ENCODE data around the gene ROR1.

Gene ROR1

GRCh38 chr1:63775418-63776127, 1.8 kb downstream of the ROR1 start:
- peak overlapping the region; percentile 92; the same call in 1 of the 2 replicates for H3K27ac ChIP-seq (ENCODE audit: extremely low read depth, low read depth, low read length)
- H3K4me1 ChIP-seq (ENCODE audit: control insufficient read depth, insufficient read depth, low read length): peaks cover 33% of the 10 kb centered on the region
- ChIA-PET POLR2A (no interaction called here), CTCF (interaction anchor here (0.5 to 1.2 kb wide), 5 partner anchors 10 to 362 kb away, joined by 3 to 6 read pairs (median 3); no protein-coding TSS in a partner anchor)
- no peaks in the 10 kb centered on the region for H3K36me3 ChIP-seq (ENCODE audit: control insufficient read depth in 2 of 2, insufficient read depth in 1 of 2, low read length in 2 of 2)
- no peaks in the 10 kb centered on the region for H3K9me3 ChIP-seq (ENCODE audit: control insufficient read depth, insufficient read depth, low read depth, low read length)
- peak overlapping the region; percentile 80 for H3K4me3 ChIP-seq (ENCODE audit: low read depth, low read length)
- no peak for TF ChIP-seq ZNF2 (tag by site-specific recombination; IDR thresholded peaks at IDR 0.05)
- TF ChIP-seq ZNF292 (tag by site-specific recombination; IDR thresholded peaks at IDR 0.05; ENCODE audit: borderline replicate concordance, low read depth): no peak
- TF ChIP-seq, protein P1, sequence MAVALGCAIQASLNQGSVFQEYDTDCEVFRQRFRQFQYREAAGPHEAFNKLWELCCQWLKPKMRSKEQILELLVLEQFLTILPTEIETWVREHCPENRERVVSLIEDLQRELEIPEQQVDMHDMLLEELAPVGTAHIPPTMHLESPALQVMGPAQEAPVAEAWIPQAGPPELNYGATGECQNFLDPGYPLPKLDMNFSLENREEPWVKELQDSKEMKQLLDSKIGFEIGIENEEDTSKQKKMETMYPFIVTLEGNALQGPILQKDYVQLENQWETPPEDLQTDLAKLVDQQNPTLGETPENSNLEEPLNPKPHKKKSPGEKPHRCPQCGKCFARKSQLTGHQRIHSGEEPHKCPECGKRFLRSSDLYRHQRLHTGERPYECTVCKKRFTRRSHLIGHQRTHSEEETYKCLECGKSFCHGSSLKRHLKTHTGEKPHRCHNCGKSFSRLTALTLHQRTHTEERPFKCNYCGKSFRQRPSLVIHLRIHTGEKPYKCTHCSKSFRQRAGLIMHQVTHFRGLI (tag by site-specific recombination; IDR thresholded peaks at IDR 0.05): no peak
- TF ChIP-seq ZNF624 (tag by site-specific recombination; IDR thresholded peaks at IDR 0.05): no peak
- no peak for TF ChIP-seq KLF9 (tag by site-specific recombination; IDR thresholded peaks at IDR 0.05; ENCODE audit: low read depth)
- 0 out of 2 replicates have a peak, but pooled peaks have one; percentile 7 for TF ChIP-seq ZBTB44 (tag by site-specific recombination; IDR thresholded peaks at IDR 0.05)
- no peak for TF ChIP-seq ZNF843 (tag by site-specific recombination; IDR thresholded peaks at IDR 0.05)
- TF ChIP-seq ZBTB1 (tag by site-specific recombination; IDR thresholded peaks at IDR 0.05): no peak
- TF ChIP-seq, protein P2, sequence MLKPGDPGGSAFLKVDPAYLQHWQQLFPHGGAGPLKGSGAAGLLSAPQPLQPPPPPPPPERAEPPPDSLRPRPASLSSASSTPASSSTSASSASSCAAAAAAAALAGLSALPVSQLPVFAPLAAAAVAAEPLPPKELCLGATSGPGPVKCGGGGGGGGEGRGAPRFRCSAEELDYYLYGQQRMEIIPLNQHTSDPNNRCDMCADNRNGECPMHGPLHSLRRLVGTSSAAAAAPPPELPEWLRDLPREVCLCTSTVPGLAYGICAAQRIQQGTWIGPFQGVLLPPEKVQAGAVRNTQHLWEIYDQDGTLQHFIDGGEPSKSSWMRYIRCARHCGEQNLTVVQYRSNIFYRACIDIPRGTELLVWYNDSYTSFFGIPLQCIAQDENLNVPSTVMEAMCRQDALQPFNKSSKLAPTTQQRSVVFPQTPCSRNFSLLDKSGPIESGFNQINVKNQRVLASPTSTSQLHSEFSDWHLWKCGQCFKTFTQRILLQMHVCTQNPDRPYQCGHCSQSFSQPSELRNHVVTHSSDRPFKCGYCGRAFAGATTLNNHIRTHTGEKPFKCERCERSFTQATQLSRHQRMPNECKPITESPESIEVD (tag by site-specific recombination; IDR thresholded peaks at IDR 0.05): peak; percentile 75
- no peak for TF ChIP-seq ZNF133 (tag by site-specific recombination; IDR thresholded peaks at IDR 0.05)
- TF ChIP-seq PRDM1 (tag by site-specific recombination; IDR thresholded peaks at IDR 0.05): peak; percentile 69
- 0 out of 2 replicates have a peak, but pooled peaks have one; percentile 25 for TF ChIP-seq ZNF629 (tag by site-specific recombination; IDR thresholded peaks at IDR 0.05)
- TF ChIP-seq ZNF664 (tag by site-specific recombination; IDR thresholded peaks at IDR 0.05): peak; percentile 66; the same call in 1 of the 2 replicates
- TF ChIP-seq ZFP37 (tag by site-specific recombination; IDR thresholded peaks at IDR 0.05): no peak
- no peak for TF ChIP-seq REPIN1 (tag by site-specific recombination; IDR thresholded peaks at IDR 0.05; ENCODE audit: low read depth)
- 0 out of 2 replicates have a peak, but pooled peaks have one; percentile 31 for TF ChIP-seq ZBTB17 (tag by site-specific recombination; IDR thresholded peaks at IDR 0.05)
- TF ChIP-seq KLF10 (tag by site-specific recombination; IDR thresholded peaks at IDR 0.05): 0 out of 2 replicates have a peak, but pooled peaks have one; percentile 30
- no peak for TF ChIP-seq ZNF214 (tag by site-specific recombination; IDR thresholded peaks at IDR 0.05; ENCODE audit: borderline replicate concordance)
- TF ChIP-seq ZNF830 (tag by site-specific recombination; IDR thresholded peaks at IDR 0.05; ENCODE audit: low read depth): no peak
- TF ChIP-seq GLIS1 (tag by site-specific recombination; IDR thresholded peaks at IDR 0.05): peak; percentile 90
- 0 out of 2 replicates have a peak, but pooled peaks have one; percentile 27 for TF ChIP-seq KLF8 (tag by site-specific recombination; IDR thresholded peaks at IDR 0.05)
- TF ChIP-seq SP7 (tag by site-specific recombination; IDR thresholded peaks at IDR 0.05): 0 out of 2 replicates have a peak, but pooled peaks have one; percentile 23
- TF ChIP-seq, protein P3, sequence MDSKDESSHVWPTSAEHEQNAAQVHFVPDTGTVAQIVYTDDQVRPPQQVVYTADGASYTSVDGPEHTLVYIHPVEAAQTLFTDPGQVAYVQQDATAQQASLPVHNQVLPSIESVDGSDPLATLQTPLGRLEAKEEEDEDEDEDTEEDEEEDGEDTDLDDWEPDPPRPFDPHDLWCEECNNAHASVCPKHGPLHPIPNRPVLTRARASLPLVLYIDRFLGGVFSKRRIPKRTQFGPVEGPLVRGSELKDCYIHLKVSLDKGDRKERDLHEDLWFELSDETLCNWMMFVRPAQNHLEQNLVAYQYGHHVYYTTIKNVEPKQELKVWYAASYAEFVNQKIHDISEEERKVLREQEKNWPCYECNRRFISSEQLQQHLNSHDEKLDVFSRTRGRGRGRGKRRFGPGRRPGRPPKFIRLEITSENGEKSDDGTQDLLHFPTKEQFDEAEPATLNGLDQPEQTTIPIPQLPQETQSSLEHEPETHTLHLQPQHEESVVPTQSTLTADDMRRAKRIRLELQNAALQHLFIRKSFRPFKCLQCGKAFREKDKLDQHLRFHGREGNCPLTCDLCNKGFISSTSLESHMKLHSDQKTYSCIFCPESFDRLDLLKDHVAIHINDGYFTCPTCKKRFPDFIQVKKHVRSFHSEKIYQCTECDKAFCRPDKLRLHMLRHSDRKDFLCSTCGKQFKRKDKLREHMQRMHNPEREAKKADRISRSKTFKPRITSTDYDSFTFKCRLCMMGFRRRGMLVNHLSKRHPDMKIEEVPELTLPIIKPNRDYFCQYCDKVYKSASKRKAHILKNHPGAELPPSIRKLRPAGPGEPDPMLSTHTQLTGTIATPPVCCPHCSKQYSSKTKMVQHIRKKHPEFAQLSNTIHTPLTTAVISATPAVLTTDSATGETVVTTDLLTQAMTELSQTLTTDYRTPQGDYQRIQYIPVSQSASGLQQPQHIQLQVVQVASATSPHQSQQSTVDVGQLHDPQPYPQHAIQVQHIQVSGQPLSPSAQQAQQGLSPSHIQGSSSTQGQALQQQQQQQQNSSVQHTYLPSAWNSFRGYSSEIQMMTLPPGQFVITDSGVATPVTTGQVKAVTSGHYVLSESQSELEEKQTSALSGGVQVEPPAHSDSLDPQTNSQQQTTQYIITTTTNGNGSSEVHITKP (tag by site-specific recombination; IDR thresholded peaks at IDR 0.05): peak; percentile 90
- peak; percentile 94 for TF ChIP-seq WT1 (tag by site-specific recombination; IDR thresholded peaks at IDR 0.05)
- TF ChIP-seq ZNF335 (tag by site-specific recombination; conservative IDR thresholded peaks at IDR 0.05): no peak
- TF ChIP-seq, protein P4, sequence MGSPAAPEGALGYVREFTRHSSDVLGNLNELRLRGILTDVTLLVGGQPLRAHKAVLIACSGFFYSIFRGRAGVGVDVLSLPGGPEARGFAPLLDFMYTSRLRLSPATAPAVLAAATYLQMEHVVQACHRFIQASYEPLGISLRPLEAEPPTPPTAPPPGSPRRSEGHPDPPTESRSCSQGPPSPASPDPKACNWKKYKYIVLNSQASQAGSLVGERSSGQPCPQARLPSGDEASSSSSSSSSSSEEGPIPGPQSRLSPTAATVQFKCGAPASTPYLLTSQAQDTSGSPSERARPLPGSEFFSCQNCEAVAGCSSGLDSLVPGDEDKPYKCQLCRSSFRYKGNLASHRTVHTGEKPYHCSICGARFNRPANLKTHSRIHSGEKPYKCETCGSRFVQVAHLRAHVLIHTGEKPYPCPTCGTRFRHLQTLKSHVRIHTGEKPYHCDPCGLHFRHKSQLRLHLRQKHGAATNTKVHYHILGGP (tag by site-specific recombination; IDR thresholded peaks at IDR 0.05): 0 out of 2 replicates have a peak, but pooled peaks have one; percentile 32

All from HEK293 (cell line).